PC-3 (cell line): ENCODE results near the gene TECPR2. TPM values are rescaled to one million over a fixed set of nuclear protein-coding genes. Genes with fewer than 3 reads are reported as not detected.

Source experiments
- ATAC-seq: fragments of 200-7000 bp; cut with Tn5 transposase; 2 replicates; pipeline ENCODE4 v1.9.1; 2020; ENCODE audit warnings: mild to moderate bottlenecking, moderate library complexity
- BruUV-seq: library from RNA; stranded (reverse); fragments of 400-500 nt; replicated peaks from 2 replicates; lab custom pipeline; 2021; lab: Mats Ljungman, UMichigan
- CTCF ChIA-PET: fragments of 300-600 bp; sonication (Branson Sonifier 250); formaldehyde crosslinking; loops from one replicate; lab custom pipeline; 2022; ENCODE audit warnings: antibody characterized with exemption; lab: Charles Lee
- POLR2A ChIA-PET: fragments of 300-600 bp; sonication (Branson Sonifier 250); formaldehyde crosslinking; loops from one replicate; lab custom pipeline; 2022; ENCODE audit warnings: antibody characterized with exemption; ENCODE audit not compliant: unreplicated experiment; lab: Charles Lee
- DNase-seq: peaks from one replicate; pipeline ENCODE4 v3.0.0-alpha.2; 2015
- H2AFZ ChIP-seq: fragments of 300-600 bp; sonication (generic); 2 replicates; pipeline ENCODE4 v1.6.0; 2016; ENCODE audit warnings: antibody characterized with exemption, low read length
- H3F3A ChIP-seq: fragments of 300-600 bp; sonication (generic); one replicate; pipeline ENCODE4 v1.6.0; 2017; ENCODE audit warnings: antibody characterized with exemption, low read length, control low read depth, mild to moderate bottlenecking; ENCODE audit not compliant: unreplicated experiment
- H3K27ac ChIP-seq: fragments of 300-600 bp; sonication (generic); 2 replicates; pipeline ENCODE4 v1.5.1; 2016; ENCODE audit warnings: mild to moderate bottlenecking, low read length
- H3K27me3 ChIP-seq: fragments of 300-600 bp; sonication (generic); 2 replicates; pipeline ENCODE4 v1.6.1; 2016; ENCODE audit warnings: low read length, mixed read lengths
- H3K36me3 ChIP-seq: fragments of 300-600 bp; sonication (generic); 2 replicates; pipeline ENCODE4 v1.6.1; 2016; ENCODE audit warnings: low read depth, mixed run types, low read length, mixed read lengths
- H3K4me1 ChIP-seq: fragments of 300-600 bp; sonication (generic); 2 replicates; pipeline ENCODE4 v1.5.1; 2016; ENCODE audit warnings: low read length; ENCODE audit not compliant: insufficient read depth
- H3K4me2 ChIP-seq: fragments of 300-600 bp; sonication (generic); 2 replicates; pipeline ENCODE4 v1.6.0; 2016; ENCODE audit warnings: low read length
- H3K4me3 ChIP-seq: fragments of 300-600 bp; sonication (generic); 2 replicates; pipeline ENCODE4 v1.5.1; 2016; ENCODE audit warnings: mild to moderate bottlenecking, low read length, mixed read lengths
- H3K79me2 ChIP-seq: fragments of 300-600 bp; sonication (generic); 2 replicates; pipeline ENCODE4 v1.6.1; 2017; ENCODE audit warnings: low read length, mixed read lengths
- H3K9ac ChIP-seq: fragments of 300-600 bp; sonication (generic); 2 replicates; pipeline ENCODE4 v1.6.0; 2016; ENCODE audit warnings: mild to moderate bottlenecking, low read length
- H3K9me2 ChIP-seq: fragments of 300-600 bp; sonication (generic); replicated peaks from 2 replicates; pipeline ENCODE4 v1.6.1; 2016; ENCODE audit warnings: mixed run types, low read length, mixed read lengths
- H3K9me3 ChIP-seq: fragments of 300-600 bp; sonication (generic); 2 replicates; pipeline ENCODE4 v1.6.1; 2016; ENCODE audit warnings: low read length, mixed read lengths
- H4K20me1 ChIP-seq: fragments of 300-600 bp; sonication (generic); 2 replicates; pipeline ENCODE4 v1.6.1; 2016; ENCODE audit warnings: low read length, mixed read lengths
- CTCF ChIP-seq: fragments of 300-600 bp; sonication (generic); conservative IDR thresholded peaks from 2 replicates; pipeline ENCODE4 v1.5.1; 2017; ENCODE audit warnings: antibody characterized with exemption, low read depth, mild to moderate bottlenecking, low read length
- EZH2 ChIP-seq: fragments of 300-600 bp; sonication (generic); IDR thresholded peaks from one replicate; pipeline ENCODE4 v1.6.1; 2017; ENCODE audit warnings: antibody characterized with exemption, mild to moderate bottlenecking, low read length; ENCODE audit not compliant: unreplicated experiment
- EZH2phosphoT487 ChIP-seq: fragments of 300-600 bp; sonication (generic); IDR thresholded peaks from 2 replicates; pipeline ENCODE4 v1.6.1; 2018; ENCODE audit warnings: mild to moderate bottlenecking, antibody characterized with exemption, low read length, borderline replicate concordance
- intact Hi-C: fragments of 100-400 bp; cut with micrococcal nuclease; formaldehyde crosslinking; loops from 2 replicates; pipeline ENCODE4 v1.9.0; 2023
- total RNA-seq: library from RNA; depleted of rRNA; stranded (reverse); fragments of >200 nt; gene quantifications from 2 replicates; pipeline ENCODE4 v1.2.3, GENCODE V29; 2014

TECPR2 gene
- total RNA-seq, 1 experiment from 2014 or later, result 15.7 TPM

GRCh38 chr14:102505000-102505619 lies 142.4 kb downstream of the TECPR2 start:
- no peaks in the 10 kb centered on the region for H3K9me2 ChIP-seq
- peaks cover 6% of the 10 kb centered on the region; the same call in 1 of the 2 replicates for H3K79me2 ChIP-seq
- CTCF ChIA-PET, result no interaction called here
- H3K4me1 ChIP-seq, result peaks cover 21% of the 10 kb centered on the region
- POLR2A ChIA-PET, result interaction anchor here (0.6 kb wide), 1 partner anchor 150 kb away, joined by 14 read pairs; no protein-coding TSS in a partner anchor
- BruUV-seq, result no TSS peak
- H3K27ac ChIP-seq, result no peak overlapping the region
- no peak overlapping the region for H3K4me3 ChIP-seq
- H2AFZ ChIP-seq, result no peak overlapping the region
- intact Hi-C loops, result no loop called here
- TF ChIP-seq EZH2 (no peak), EZH2phosphoT487 (no peak), CTCF (no peak)
- no peaks in the 10 kb centered on the region for H4K20me1 ChIP-seq
- no peaks in the 10 kb centered on the region for H3K9me3 ChIP-seq
- no peak overlapping the region for H3K9ac ChIP-seq
- no peak for DNase-seq
- no peaks in the 10 kb centered on the region for H3F3A ChIP-seq
- no peak for ATAC-seq
- H3K27me3 ChIP-seq, result no peaks in the 10 kb centered on the region
- no peaks in the 10 kb centered on the region for H3K36me3 ChIP-seq
- no peak overlapping the region for H3K4me2 ChIP-seq

GRCh38 chr14:102505775-102506625 lies 143.3 kb downstream of the TECPR2 start:
- Histone ChIP-seq H3K79me2 (peaks cover 6% of the 10 kb centered on the region; the same call in 1 of the 2 replicates), H3K4me2 (no peak overlapping the region), H3K4me3 (no peak overlapping the region), H3F3A (no peaks in the 10 kb centered on the region), H3K36me3 (no peaks in the 10 kb centered on the region), H3K27ac (no peak overlapping the region), H2AFZ (no peak overlapping the region), H3K27me3 (no peaks in the 10 kb centered on the region), H3K9me3 (no peaks in the 10 kb centered on the region), H3K9ac (no peak overlapping the region), H3K9me2 (no peaks in the 10 kb centered on the region), H4K20me1 (no peaks in the 10 kb centered on the region), H3K4me1 (peaks cover 29% of the 10 kb centered on the region)
- no TSS peak for BruUV-seq
- ChIA-PET POLR2A (no interaction called here), CTCF (no interaction called here)
- intact Hi-C loops, result no loop called here
- DNase-seq (no peak), ATAC-seq (no peak)
- no peak for TF ChIP-seq CTCF
- no peak for TF ChIP-seq EZH2
- TF ChIP-seq EZH2phosphoT487, result no peak

- Histone ChIP-seq H2AFZ (no peak overlapping the region), H3K79me2 (peaks cover 6% of the 10 kb centered on the region; the same call in 1 of the 2 replicates), H3K27ac (no peak overlapping the region), H3K4me1 (peaks cover 32% of the 10 kb centered on the region), H3K36me3 (no peaks in the 10 kb centered on the region), H3F3A (no peaks in the 10 kb centered on the region), H3K9me2 (no peaks in the 10 kb centered on the region), H3K9me3 (no peaks in the 10 kb centered on the region), H3K27me3 (no peaks in the 10 kb centered on the region), H3K9ac (no peak overlapping the region), H4K20me1 (no peaks in the 10 kb centered on the region), H3K4me3 (no peak overlapping the region), H3K4me2 (no peak overlapping the region)
- intact Hi-C loops, result no loop called here
- ChIA-PET POLR2A (no interaction called here), CTCF (no interaction called here)
- DNase-seq (no peak), ATAC-seq (no peak)
- TF ChIP-seq EZH2, result no peak
- no peak for TF ChIP-seq EZH2phosphoT487
- TF ChIP-seq CTCF, result no peak
- no TSS peak for BruUV-seq
Observed at GRCh38 chr14:102506626-102506925, 143.8 kb downstream of the TECPR2 start.
